KOPT-K1 (cell line): ENCODE data around the gene IQCB1.
"Not testable (repeated sequence)": the region's sequence is repeated elsewhere in the genome, so short reads cannot be mapped to it uniquely, and the experiment has no call there.

Experiments
- H3K27ac ChIP-seq: fragments of 200-600 bp; sonication (generic); 2 replicates; pipeline ENCODE4 v1.5.1; 2016; ENCODE audit warnings: antibody characterized with exemption, mild to moderate bottlenecking, low read depth, low read length; ENCODE audit not compliant: poor library complexity, severe bottlenecking
- H3K36me3 ChIP-seq: fragments of 200-600 bp; sonication (generic); 2 replicates; pipeline ENCODE4 v1.5.1; 2017; ENCODE audit warnings: antibody characterized with exemption, mild to moderate bottlenecking, low read length, moderate library complexity; ENCODE audit not compliant: insufficient read depth
- H3K9me3 ChIP-seq: fragments of 200-600 bp; sonication (generic); 2 replicates; pipeline ENCODE4 v1.5.1; 2017; ENCODE audit warnings: antibody characterized with exemption, low read length, mild to moderate bottlenecking; ENCODE audit not compliant: insufficient read depth, poor library complexity, severe bottlenecking

IQCB1 gene

GRCh38 chr3:121781611-121782010 lies 53.2 kb downstream of the IQCB1 start:
- Histone ChIP-seq H3K27ac (no peak overlapping the region), H3K9me3 (no peaks in the 10 kb centered on the region), H3K36me3 (peaks cover 100% of the 10 kb centered on the region)

GRCh38 chr3:121775095-121775494 lies 59.8 kb downstream of the IQCB1 start:
- H3K27ac ChIP-seq, H3K9me3 ChIP-seq: not testable (repeated sequence)
- peaks cover 100% of the 10 kb centered on the region for H3K36me3 ChIP-seq

DNA sequence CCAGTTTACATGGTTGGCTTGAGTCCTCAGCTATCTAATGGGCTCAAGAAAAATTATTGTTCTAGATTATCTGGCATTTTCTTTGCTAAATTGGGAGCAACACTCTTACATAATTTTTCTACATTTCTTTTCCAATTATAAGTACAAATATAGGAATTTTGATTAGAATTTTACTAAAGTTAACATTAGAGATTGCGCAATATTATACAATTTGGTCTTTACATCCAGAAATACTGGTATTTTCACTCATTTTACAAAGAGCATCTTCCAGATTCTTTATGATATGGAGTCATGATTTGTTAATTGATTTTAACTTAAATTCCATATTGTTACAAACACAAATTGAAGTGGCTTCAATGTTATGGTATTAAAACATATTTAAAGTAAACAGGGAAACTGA lies 65.6 kb downstream of the IQCB1 start:
- no peaks in the 10 kb centered on the region for H3K9me3 ChIP-seq
- H3K36me3 ChIP-seq = peaks cover 77% of the 10 kb centered on the region
- H3K27ac ChIP-seq = no peak overlapping the region

DNA sequence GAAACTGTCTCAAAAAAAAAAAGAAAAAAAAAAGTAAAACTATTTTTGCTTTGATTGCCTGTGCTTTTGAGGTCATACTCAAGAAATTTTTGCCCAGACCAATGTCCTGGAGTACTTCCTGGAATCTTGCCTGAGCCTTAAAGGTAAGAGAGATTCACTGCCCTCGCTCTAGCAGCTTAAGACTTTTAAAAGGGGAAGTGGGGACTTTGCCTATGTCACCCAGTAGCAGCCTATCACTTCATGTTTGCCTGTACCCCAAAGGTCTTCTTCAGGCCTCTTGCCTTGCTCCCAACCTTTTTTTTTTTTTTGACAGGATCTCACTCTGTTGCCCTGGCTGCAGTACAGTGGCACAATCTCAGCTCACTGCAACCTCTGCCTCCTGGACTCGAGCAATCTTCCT lies 66.4 kb downstream of the IQCB1 start:
- no peaks in the 10 kb centered on the region for H3K9me3 ChIP-seq
- no peak overlapping the region for H3K27ac ChIP-seq
- H3K36me3 ChIP-seq = peaks cover 69% of the 10 kb centered on the region

DNA sequence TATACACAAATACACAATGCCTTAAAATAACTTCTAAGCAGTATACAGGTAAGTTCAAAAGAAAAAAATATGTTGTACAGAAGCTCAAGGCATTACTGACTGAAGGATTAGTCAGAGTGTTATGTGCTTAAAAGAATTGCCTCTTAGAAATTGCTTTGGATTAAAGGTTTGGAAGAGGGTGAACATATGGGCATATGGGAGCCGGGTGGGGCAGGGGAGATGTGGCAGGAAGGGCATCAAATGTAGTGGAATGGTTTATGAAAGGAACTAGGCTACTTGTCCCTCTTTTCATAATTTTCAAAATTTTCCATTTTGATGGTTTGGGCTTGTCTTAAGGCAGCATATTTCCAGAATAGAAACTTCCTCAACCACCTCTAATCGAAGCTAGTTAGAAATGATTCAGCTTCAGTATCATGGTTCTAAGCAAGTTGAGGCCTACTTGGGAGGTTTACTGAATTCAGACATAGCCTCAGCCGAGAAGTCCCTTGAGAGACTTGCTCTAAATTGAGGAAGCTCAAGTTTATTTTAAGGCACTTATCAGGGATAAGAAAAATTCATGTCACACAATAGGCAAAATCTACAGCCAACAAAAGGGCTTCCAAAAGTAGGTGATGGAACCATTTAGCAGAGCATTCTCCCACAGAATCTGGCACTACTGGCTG lies 75.2 kb downstream of the IQCB1 start:
- Histone ChIP-seq H3K27ac (no peak overlapping the region), H3K9me3 (no peaks in the 10 kb centered on the region), H3K36me3 (no peaks in the 10 kb centered on the region)

DNA sequence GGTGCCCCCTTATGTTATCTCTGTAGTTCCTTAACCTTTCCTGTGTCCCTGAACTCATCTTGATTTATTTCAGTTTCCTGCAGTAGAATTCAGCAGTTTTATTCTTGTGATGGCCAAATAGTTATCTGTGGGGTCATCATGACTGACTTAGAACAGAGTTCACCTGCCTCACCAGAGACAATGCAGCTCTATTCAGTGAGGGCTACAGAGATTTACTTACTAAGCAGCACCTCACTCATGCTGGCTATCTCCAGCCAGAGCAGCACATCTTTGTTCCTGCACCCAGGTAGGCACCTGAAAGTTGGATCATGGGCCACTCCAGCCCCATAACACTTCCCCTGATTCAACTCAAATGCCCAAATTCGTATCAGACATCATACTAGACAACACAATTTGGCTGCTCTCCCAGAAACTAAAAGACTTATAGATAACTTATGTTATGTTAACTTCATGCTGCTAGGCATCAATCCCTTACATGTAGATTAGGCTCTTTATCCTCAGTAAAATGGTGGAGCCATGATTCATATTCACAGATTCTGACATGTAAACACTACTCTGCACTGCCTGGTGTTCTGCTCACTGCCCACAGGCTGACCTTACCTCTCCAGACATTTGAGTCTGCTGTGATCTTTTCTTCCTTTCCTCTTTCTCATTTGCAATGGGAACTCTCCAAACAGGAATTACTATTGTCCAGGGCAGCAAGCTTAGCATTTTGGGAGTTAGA lies 76.0 kb downstream of the IQCB1 start:
- no peaks in the 10 kb centered on the region for H3K36me3 ChIP-seq
- H3K9me3 ChIP-seq = no peaks in the 10 kb centered on the region
- H3K27ac ChIP-seq = no peak overlapping the region

GRCh38 chr3:121757812-121758545 lies 76.9 kb downstream of the IQCB1 start:
- Histone ChIP-seq H3K9me3 (no peaks in the 10 kb centered on the region), H3K36me3 (no peaks in the 10 kb centered on the region), H3K27ac (no peak overlapping the region)

- H3K9me3 ChIP-seq = no peaks in the 10 kb centered on the region
- H3K36me3 ChIP-seq = no peaks in the 10 kb centered on the region
- H3K27ac ChIP-seq = no peak overlapping the region
These were observed 77.6 kb downstream of the IQCB1 start for GRCh38 chr3:121757087-121757811.

DNA sequence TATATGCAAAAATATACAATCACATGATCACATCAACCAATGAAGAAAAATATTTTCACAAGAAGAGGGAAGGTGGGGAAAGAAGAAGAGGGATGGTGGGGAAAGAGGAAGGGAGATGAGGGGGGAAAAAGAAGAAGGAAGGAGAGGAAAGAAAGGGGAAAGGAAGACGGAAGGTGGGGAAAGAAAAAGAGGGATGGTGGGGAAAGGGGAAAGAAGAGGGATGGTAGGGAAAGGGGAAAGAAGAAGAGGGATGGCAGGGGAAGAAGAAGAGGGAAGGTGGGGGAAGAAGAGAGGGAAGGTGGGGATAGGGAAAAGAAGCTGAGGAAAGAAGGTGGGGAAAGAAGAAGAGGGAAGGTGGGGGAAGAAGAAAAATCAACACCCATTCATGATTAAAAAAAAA lies 82.1 kb downstream of the IQCB1 start:
- H3K36me3 ChIP-seq = no peaks in the 10 kb centered on the region
- no peak overlapping the region for H3K27ac ChIP-seq
- no peaks in the 10 kb centered on the region for H3K9me3 ChIP-seq

DNA sequence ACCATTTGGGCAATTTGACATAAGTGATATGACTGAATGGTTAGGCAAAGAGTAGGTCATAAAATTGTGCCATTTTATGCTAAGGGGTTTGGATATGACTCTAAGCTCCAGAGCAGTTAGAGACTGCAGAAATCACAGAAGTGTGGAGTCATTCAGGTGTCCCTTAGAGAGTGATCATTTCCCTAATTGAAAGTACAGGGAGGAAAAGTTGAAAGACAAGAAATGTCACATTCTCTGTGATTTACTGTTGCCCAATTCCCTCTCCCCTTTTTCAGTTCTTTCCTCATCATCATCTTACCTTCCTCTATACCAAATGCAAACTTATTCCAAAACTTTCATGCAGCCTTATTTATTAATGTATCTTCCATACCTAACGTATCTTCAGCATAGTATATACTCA lies 82.6 kb downstream of the IQCB1 start:
- H3K27ac ChIP-seq = no peak overlapping the region
- no peaks in the 10 kb centered on the region for H3K9me3 ChIP-seq
- no peaks in the 10 kb centered on the region for H3K36me3 ChIP-seq

DNA sequence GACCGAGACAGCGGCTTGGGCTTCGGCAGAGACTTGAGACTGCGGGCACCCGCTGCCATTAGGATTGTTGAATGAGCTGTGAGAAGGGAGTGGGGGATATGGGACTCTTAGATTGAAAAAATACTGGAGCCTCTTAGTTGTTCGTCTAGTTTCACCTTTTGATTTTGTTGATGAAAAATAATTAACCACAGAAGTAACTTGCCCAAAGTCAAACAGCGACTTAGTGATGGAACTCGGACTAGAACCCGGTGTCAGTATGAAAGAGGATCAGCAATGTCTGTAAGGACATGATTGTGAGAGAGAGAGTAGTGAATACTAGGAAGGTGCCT lies 84.8 kb downstream of the IQCB1 start:
- H3K36me3 ChIP-seq = no peaks in the 10 kb centered on the region
- no peaks in the 10 kb centered on the region for H3K9me3 ChIP-seq
- peak overlapping the region; percentile 46 for H3K27ac ChIP-seq

GRCh38 chr3:121749276-121750086 lies 85.4 kb downstream of the IQCB1 start, which contains the start of gene GOLGB1:
GOLGB1 (minus strand) TSS chr3:121749741; CDS start chr3:121730971, 18,770 bp downstream.
- H3K9me3 ChIP-seq = no peaks in the 10 kb centered on the region
- peak within 1 kb of the TSS; percentile 63 for H3K27ac ChIP-seq
- no peaks in the 10 kb centered on the region for H3K36me3 ChIP-seq

GRCh38 chr3:121748680-121749275 lies 86.1 kb downstream of the IQCB1 start:
- Histone ChIP-seq H3K36me3 (no peaks in the 10 kb centered on the region), H3K9me3 (no peaks in the 10 kb centered on the region), H3K27ac (peak overlapping the region; percentile 63)

GRCh38 chr3:121747976-121748375 lies 86.9 kb downstream of the IQCB1 start:
- H3K36me3 ChIP-seq = no peaks in the 10 kb centered on the region
- no peak overlapping the region for H3K27ac ChIP-seq

More at GRCh38 chr3:121747976-121748375, 86.9 kb downstream of the IQCB1 start:
- H3K9me3 ChIP-seq = no peaks in the 10 kb centered on the region
